Stimulated activated CD4-positive, alpha-beta T cell treated with anti-CD3 and anti-CD28 coated beads, Interleukin-2, amount 100 ng/mL, for 4 hours (primary cell): ENCODE measurements around the gene MAPKAP1.

ENCODE experiments used
- DNase-seq: peaks from one replicate; pipeline ENCODE4 v3.0.0-alpha.2; 2020; ENCODE audit warnings: low read depth

Gene MAPKAP1

DNA sequence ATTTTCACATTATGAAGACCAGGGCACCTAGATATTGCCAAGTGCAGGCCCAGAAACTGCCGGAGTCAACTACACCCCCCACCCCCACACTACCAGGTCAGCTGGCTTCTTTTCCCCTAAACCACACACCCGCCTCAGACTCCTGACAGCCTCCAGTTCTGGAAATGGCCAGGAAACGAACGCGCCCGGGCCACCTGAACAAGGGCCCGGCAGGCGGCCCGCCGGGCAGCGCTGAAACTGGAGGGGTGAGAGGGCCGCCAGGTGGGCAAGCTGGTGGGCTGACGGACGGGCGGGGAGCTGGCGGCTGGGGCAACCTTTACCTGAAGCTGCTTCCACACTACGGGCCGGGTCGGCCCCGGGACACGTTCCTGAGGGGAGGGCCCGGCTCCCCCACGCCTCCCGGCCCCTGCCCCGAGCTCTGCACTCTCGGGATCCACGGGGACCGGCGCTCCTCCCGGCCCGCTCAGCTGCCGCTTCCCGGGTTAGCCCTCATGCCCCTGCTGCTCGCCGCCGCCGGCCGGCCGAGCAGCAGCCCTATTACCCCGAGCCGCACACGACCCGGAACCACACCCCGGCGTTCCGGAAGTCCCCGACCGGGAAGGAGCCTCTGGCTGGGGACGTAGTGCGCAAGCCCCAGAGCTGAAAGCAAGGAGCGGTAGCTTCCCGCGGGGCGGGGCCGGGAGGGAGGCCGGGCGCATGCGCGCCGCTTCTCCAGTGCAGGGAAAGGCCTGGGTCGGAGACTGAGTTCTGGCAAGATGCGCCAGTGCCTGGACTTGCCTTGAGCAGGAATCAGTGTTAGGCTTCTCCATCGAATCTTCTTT lies at the start of gene MAPKAP1:
Gene MAPKAP1, minus strand, starts transcription at position 558 of the 821 bp plus-strand sequence. CDS start 34,634 bp downstream, outside the sequence.
- peak; percentile 92 for DNase-seq

GRCh38 chr9:125756518-125756917 lies 49.5 kb upstream of the MAPKAP1 start:
- DNase-seq = no peak

GRCh38 chr9:125755340-125755739 lies 48.3 kb upstream of the MAPKAP1 start:
- no peak for DNase-seq

- no peak for DNase-seq
Measured at GRCh38 chr9:125754096-125754495, 47.1 kb upstream of the MAPKAP1 start.

GRCh38 chr9:125752070-125752628 lies 45.1 kb upstream of the MAPKAP1 start:
- DNase-seq = no peak

DNA sequence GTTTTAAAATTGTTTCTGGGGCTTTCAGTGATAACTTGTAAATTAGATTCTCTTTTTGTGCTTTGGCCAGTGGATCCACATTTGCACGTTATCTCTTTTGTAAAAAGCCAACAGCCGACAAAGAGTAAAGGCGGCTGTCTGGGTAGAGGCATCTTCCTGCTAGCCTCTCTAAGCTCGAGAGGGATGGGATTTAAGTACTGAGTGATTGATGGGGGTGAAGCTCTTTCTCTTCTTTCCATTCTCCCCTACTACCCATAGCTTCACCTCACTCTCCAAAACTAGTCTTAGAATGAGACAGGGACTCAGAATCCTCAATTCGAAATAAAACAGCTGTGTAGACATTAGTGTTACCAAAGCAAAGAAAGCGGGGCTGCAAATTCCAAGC lies 43.6 kb upstream of the MAPKAP1 start:
- no peak for DNase-seq

GRCh38 chr9:125749951-125750626 lies 43.1 kb upstream of the MAPKAP1 start:
- DNase-seq = no peak

DNA sequence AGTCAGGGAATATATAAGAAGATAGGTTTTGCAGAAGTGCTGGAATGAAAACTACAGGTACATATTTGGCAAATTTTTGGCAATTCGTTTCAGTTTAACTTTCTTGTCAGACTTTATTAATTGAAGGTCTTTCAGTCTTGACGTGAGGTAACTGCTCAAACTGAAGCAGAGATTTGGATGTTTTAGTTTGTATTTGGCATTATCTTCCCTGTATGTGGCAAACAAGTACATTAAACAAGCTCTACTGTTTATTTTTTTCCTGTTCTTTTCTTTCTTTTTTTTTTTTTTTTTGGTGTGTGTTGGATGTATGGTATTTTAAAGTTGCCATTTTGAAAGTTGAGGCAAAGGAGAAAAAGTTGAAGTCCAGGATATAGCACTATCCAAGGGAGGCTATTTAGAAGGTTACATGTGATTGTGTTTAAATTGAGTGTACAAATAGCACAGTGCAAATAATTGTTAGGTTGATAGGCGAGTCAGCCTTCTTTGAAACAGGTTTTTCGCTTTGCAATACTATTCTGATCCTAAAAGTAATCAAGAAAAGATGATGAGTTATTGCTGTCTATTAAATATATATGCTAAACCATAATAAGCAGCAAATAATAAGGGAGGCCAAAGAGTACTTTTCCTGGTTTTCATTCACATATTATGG lies 42.4 kb upstream of the MAPKAP1 start:
- no peak for DNase-seq

- no peak for DNase-seq
Measured at GRCh38 chr9:125748446-125749099, 41.6 kb upstream of the MAPKAP1 start.

GRCh38 chr9:125747765-125748445 lies 40.9 kb upstream of the MAPKAP1 start:
- peak; percentile 15 for DNase-seq

DNA sequence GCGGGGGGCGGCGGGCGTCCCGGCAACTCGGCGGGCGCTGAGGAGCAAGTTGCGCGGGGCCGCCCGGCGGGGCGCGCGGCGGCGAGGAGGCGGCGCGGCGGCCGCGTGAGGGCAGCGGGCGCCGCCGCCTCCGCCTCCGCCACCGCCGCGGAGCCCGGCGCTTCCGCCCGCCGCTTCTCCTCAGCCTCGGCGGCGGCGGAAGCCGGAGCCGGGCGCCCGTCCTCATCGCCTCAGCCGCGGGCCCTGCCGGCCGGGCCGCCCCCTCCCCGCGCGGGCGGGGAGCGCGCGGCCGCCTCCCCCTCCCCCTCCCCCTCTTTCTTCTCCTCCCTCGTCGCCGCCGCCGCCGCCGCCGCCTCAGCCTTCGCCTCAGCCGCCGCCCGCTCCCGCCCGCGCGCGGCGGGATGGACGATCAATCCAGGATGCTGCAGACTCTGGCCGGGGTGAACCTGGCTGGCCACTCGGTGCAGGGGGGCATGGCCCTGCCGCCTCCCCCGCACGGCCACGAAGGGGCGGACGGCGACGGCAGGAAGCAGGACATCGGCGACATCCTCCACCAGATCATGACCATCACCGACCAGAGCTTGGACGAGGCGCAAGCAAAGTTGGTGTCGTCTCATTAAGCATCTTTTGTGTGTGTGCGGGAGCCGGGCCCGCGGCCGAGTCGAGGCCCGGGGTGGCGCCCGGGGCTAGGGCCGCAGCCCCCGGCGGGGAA lies 40.2 kb upstream of the MAPKAP1 start, which contains the start of gene PBX3:
Gene PBX3, plus strand, starts transcription at position 321 of the 712 bp plus-strand sequence.
- peak; percentile 35 for DNase-seq

- DNase-seq = no peak
Measured at GRCh38 chr9:125746774-125747052, 39.7 kb upstream of the MAPKAP1 start.

DNA sequence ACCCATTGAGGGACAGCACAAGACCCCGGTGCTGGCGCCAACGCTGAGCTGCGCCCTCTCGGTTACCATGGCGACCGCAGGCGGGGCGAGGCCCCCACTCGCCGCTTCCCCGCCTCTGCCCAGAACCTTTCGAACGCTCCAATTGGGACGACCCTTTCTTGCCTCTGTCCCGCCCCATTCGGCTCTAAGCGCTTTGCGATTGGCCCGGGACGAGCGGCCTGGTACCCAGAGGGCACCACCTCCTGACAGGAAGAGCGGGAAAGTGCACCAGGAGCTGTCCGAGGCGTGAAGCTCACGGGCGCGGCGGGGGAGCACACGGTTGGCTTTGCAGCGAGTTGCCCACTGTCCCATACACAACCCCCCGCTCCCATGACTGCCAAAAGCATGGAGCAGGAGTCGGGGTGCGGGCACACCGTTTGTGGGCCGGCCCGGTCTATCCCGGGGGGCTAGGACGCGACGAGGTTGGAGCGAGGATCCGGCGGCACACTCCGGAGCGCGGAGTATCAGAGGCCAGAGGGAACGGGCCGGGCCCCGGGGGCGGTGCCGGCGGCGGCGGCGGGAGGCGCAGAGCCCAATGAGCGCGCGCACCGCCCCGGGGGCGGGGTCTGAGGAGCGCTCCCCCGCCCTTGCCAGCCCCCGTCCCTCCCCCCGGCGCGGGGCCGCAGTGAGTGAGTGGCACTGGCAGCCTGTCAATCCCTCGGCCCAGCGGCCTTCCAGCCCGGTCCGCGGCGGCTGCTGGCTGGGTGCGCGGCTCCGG lies 39.2 kb upstream of the MAPKAP1 start:
- peak; percentile 88 for DNase-seq

DNA sequence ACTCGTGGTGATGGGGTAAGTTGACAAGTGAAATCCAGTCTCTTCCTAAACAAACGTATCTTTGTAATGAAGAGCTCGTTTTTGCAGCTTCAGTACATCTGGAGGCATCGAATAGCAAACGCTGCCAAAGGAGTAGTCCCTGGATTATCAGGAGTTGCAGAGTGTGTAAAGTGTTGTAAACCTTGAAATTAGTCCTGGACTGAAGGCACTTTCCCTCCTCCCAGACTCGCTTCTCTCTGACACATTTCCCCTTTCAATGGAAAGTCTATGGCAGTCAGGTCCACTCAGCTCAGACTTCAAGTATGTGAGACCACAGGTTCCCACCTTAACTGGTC lies 38.6 kb upstream of the MAPKAP1 start:
- DNase-seq = no peak

DNA sequence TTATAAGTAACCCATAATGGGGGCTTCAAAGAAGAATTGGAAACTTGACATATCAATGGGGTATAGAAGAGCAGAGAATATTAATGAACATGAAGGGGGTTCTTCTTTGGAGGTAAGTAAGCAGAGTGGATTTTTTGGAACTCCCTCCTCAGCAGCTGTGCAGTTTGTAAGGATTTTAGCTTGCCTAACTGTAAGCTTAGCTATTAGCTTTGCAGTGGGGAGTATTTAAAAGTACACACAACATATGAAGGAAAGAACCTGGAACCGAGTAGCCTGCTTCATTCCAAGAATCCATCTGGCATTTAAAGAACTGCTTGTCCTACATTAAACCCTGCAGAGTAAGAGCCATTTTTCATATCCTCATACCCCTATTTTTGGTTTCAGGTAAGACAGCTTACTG lies 38.0 kb upstream of the MAPKAP1 start:
- no peak for DNase-seq

DNA sequence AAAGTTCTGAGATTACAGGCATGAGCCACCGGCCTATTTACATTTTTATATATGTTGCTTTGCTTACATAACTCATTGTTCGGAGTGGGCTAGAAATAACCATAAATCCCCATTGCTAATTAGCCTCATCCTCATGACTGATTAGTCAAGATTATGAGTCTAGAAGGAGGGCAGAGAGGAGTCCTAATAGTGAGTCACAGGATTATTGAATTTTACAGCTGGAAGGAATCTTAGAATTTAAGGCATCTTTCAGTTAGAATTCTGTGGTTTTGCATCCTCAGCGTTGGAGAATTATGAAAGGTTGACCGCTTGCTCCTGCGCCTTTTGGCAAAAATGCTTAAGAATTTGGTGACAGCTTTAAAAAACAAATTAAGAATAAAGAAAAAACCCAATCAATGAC lies 37.6 kb upstream of the MAPKAP1 start:
- no peak for DNase-seq

DNA sequence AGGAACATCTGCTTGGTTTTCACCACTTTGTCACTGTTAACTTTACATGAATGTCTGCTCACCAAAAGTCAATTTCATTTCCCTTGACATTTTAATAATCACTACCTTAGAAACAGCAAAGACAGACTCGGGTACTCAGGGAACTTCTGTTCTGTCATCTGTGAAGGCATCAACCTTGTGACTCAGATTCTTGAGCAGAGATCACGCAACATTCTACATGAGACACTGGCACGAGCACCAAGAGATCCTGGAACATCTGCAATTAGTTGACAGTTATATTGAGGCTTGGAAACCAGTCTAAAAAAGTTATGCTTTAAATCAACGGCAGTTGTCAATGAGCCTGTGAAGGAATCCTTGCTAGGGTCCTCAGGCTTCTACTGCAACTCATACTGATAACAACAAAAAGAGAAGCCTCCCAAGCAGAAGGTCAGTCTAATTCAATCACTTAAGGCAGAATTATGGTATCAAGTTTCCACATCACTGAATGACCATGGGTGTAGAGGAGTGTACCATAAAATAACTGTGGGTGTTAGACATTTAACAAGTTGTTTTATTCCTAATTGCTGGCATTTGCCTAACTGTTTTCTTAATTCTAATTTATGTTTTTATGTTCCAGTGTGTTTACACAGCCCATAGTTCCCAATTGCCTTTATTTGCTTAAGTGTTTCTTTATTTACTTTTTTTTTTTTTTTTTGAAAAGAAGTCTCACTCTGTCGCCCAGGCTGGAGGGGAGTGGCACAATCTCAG lies 36.8 kb upstream of the MAPKAP1 start:
- no peak for DNase-seq

GRCh38 chr9:125742657-125743056 lies 35.6 kb upstream of the MAPKAP1 start:
- no peak for DNase-seq

DNA sequence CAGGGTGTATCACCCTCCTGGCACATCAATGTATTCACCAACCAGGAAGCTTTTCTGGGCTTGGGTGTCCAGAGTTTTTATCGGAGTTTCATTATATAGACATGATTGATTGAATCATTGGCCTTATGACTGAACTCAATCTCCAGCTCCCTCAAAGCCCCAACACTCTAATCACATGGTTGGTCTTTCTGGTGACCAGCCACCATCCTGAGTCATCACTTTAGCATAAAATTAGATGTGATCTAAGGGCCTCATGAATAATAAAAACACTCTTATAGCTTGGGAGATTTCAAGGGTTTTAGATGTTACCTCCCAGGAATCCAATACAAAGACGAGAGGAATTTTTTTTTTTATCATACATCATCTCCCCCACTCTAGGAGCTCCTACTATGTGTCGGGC lies 32.4 kb upstream of the MAPKAP1 start:
- DNase-seq = no peak

- DNase-seq = no peak
Measured at GRCh38 chr9:125732562-125732961, 25.6 kb upstream of the MAPKAP1 start.
